GM12878 (cell line): ENCODE results near the gene ZNF837. TPM values are rescaled to one million over a fixed set of nuclear protein-coding genes. Genes with fewer than 3 reads are reported as not detected.

ENCODE experiments used
- BHLHE40 ChIP-seq, 2 experiments: fragments of 450-650 bp in 1 of 2; IDR thresholded peaks; 2 replicates each; pipeline ENCODE4 v1.6.1; 2011 to 2017; ENCODE audit warnings: low read depth in 2 of 2, borderline replicate concordance in 1 of 2, improper control_type of control experiment in 1 of 2, low read length in 1 of 2, mild to moderate bottlenecking in 1 of 2
- BMI1 ChIP-seq: fragments of 450-650 bp; IDR thresholded peaks from 2 replicates; pipeline ENCODE4 v1.6.1; 2016; ENCODE audit warnings: mild to moderate bottlenecking, moderate library complexity, borderline replicate concordance
- CBX5 ChIP-seq: sonication (generic); IDR thresholded peaks from 2 replicates; pipeline ENCODE4 v1.6.1; 2016; ENCODE audit warnings: low read depth, moderate library complexity, mild to moderate bottlenecking, inconsistent platforms
- CEBPB ChIP-seq, 2 experiments: fragments of 150-350 bp in 1 of 2; IDR thresholded peaks; 2 replicates each; pipeline ENCODE4 v1.6.1; 2012 to 2014; ENCODE audit warnings: low read depth in 2 of 2, low read length in 2 of 2, borderline replicate concordance in 1 of 2, inconsistent platforms in 1 of 2
- ESRRA ChIP-seq: IDR thresholded peaks from 2 replicates; pipeline ENCODE4 v1.6.1; 2012; ENCODE audit warnings: mild to moderate bottlenecking, low read length, improper control_type of control experiment
- EZH2 ChIP-seq: IDR thresholded peaks from 2 replicates; pipeline ENCODE4 v1.6.1; 2012; ENCODE audit warnings: low read depth, mild to moderate bottlenecking, control low read depth, inconsistent platforms, low read length, borderline replicate concordance; ENCODE audit not compliant: control insufficient read depth
- MXI1 ChIP-seq: fragments of 150-350 bp; IDR thresholded peaks from 2 replicates; pipeline ENCODE4 v1.6.1; 2011; ENCODE audit warnings: low read depth, mild to moderate bottlenecking, inconsistent platforms, low read length, improper control_type of control experiment
- NFYA ChIP-seq: IDR thresholded peaks from 2 replicates; pipeline ENCODE4 v1.6.1; 2011; ENCODE audit warnings: low read depth, mild to moderate bottlenecking, low read length, improper control_type of control experiment, borderline replicate concordance
- NR2F1 ChIP-seq: fragments of 450-650 bp; conservative IDR thresholded peaks from 2 replicates; pipeline ENCODE4 v1.6.1; 2017; ENCODE audit warnings: mild to moderate bottlenecking
- PML ChIP-seq: IDR thresholded peaks from 2 replicates; pipeline ENCODE4 v1.6.1; 2012; ENCODE audit warnings: low read length, inconsistent platforms
- RCOR1 ChIP-seq: conservative IDR thresholded peaks from 2 replicates; pipeline ENCODE4 v1.6.1; 2012; ENCODE audit warnings: low read depth, low read length, improper control_type of control experiment
- TAF1 ChIP-seq: IDR thresholded peaks from 2 replicates; pipeline ENCODE4 v1.6.1; 2011; ENCODE audit warnings: mild to moderate bottlenecking, low read depth, low read length, borderline replicate concordance
- ZNF24 ChIP-seq: fragments of 450-650 bp; IDR thresholded peaks from 2 replicates; pipeline ENCODE4 v1.6.1; 2017; ENCODE audit warnings: antibody characterized with exemption, mild to moderate bottlenecking
- ZNF274 ChIP-seq: IDR thresholded peaks from one replicate; pipeline ENCODE4 v1.8.0; 2011; ENCODE audit not compliant: insufficient read length, insufficient read depth
- ZNF622 ChIP-seq: fragments of 450-650 bp; IDR thresholded peaks from 2 replicates; pipeline ENCODE4 v1.6.1; 2017; ENCODE audit warnings: mild to moderate bottlenecking, inconsistent platforms
- polyA plus RNA-seq, 11 experiments: library from polyadenylated mRNA; depleted of rRNA in 4 of 11; unstranded in 6 of 11; stranded (reverse) in 5 of 11; fragments of >200 nt; fragmentation: Nextera tagmentation in 4 of 11; fragmentation: Illumina TruSeq in 1 of 11; extraction: Ambion mirVana in 4 of 11; extraction: Trizol in 1 of 11; gene quantifications; 1 replicate in 1 of 11; 2 replicates in 10 of 11; pipeline versions ENCODE4 v1.2.1 to v1.2.3, GENCODE V29; 2011 to 2016; ENCODE audit warnings: inconsistent platforms in 2 of 11, missing spikeins in 2 of 11, low read depth in 1 of 11
- total RNA-seq, 4 experiments: library from RNA; depleted of rRNA in 3 of 4; stranded (reverse); fragments of >200 nt in 3 of 4; fragmentation: Illumina TruSeq in 1 of 4; extraction: Trizol in 1 of 4; gene quantifications; 2 replicates each; pipeline versions ENCODE4 v1.2.1 to v1.2.3, GENCODE V29; 2013 to 2021
- TF ChIP-seq, protein P1 (sequence below): IDR thresholded peaks from 2 replicates; pipeline ENCODE4 v1.6.1; 2011; ENCODE audit warnings: mild to moderate bottlenecking, low read depth, low read length, moderate library complexity; ENCODE audit not compliant: insufficient replicate concordance
- TF ChIP-seq, protein P2 (sequence below): fragments of 450-650 bp; IDR thresholded peaks from 2 replicates; pipeline ENCODE4 v1.6.1; 2016; ENCODE audit warnings: mild to moderate bottlenecking, moderate library complexity, borderline replicate concordance
- TF ChIP-seq, protein P3 (sequence below): fragments of 450-650 bp; IDR thresholded peaks from 2 replicates; pipeline ENCODE4 v1.6.1; 2017; ENCODE audit warnings: mild to moderate bottlenecking, low read depth, inconsistent platforms; ENCODE audit not compliant: poor library complexity, severe bottlenecking
- TF ChIP-seq, protein P4 (sequence below): fragments of 450-650 bp; IDR thresholded peaks from 2 replicates; pipeline ENCODE4 v1.6.1; 2017; ENCODE audit warnings: borderline replicate concordance

Gene ZNF837
- total and polyA plus RNA-seq, 10 of the 15 experiments (the other 5 are each of a cell fraction or from before 2014, with no cell fraction given), result 0.07 to 2.9 (median 2.0) TPM; not detected in 2

DNA sequence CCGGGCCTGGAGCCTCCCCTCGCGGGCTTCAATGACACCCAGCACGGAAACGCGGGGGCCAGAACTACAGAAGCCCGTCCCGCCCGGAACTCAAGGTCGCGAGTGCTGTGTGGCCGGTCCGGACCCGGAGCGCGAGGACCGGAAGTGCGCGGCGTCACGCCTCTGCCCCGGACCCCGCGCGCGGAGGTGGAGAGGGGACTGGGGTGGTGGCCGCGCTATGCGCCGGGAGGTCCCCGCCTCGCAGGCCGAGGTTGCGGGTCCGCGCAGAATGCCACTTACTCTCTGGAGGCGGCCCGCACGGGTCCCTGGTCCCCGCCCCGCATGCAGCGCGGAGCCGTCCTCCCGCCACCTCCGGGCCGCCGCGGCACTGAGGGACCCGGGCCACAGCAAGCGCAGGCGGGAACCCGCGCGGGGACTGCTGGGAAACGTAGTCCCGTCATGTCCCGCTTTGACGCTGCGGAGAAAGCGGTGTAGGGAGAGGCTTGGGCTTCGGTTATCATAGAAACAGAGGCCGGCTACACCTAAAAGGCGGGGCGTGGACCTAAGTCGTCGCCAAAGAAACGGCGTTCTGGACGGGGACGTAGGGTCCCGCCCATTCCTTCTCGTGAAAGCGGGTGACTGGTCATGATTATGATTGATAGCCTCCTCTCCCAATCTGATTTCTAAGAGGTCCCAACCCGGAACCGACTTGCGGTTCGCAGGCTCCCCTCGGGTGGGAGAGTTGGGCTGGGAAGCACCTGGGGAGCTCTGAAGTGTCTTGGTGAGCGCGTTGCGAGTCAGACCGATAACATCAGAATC lies at the start of gene ZNF837 (continued):
- TF ChIP-seq, protein P1, sequence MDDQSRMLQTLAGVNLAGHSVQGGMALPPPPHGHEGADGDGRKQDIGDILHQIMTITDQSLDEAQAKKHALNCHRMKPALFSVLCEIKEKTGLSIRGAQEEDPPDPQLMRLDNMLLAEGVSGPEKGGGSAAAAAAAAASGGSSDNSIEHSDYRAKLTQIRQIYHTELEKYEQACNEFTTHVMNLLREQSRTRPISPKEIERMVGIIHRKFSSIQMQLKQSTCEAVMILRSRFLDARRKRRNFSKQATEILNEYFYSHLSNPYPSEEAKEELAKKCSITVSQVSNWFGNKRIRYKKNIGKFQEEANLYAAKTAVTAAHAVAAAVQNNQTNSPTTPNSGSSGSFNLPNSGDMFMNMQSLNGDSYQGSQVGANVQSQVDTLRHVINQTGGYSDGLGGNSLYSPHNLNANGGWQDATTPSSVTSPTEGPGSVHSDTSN, result peak; percentile 99
- TF ChIP-seq, protein P2, sequence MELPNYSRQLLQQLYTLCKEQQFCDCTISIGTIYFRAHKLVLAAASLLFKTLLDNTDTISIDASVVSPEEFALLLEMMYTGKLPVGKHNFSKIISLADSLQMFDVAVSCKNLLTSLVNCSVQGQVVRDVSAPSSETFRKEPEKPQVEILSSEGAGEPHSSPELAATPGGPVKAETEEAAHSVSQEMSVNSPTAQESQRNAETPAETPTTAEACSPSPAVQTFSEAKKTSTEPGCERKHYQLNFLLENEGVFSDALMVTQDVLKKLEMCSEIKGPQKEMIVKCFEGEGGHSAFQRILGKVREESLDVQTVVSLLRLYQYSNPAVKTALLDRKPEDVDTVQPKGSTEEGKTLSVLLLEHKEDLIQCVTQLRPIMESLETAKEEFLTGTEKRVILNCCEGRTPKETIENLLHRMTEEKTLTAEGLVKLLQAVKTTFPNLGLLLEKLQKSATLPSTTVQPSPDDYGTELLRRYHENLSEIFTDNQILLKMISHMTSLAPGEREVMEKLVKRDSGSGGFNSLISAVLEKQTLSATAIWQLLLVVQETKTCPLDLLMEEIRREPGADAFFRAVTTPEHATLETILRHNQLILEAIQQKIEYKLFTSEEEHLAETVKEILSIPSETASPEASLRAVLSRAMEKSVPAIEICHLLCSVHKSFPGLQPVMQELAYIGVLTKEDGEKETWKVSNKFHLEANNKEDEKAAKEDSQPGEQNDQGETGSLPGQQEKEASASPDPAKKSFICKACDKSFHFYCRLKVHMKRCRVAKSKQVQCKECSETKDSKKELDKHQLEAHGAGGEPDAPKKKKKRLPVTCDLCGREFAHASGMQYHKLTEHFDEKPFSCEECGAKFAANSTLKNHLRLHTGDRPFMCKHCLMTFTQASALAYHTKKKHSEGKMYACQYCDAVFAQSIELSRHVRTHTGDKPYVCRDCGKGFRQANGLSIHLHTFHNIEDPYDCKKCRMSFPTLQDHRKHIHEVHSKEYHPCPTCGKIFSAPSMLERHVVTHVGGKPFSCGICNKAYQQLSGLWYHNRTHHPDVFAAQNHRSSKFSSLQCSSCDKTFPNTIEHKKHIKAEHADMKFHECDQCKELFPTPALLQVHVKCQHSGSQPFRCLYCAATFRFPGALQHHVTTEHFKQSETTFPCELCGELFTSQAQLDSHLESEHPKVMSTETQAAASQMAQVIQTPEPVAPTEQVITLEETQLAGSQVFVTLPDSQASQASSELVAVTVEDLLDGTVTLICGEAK, result peak; percentile 99
- TF ChIP-seq ZNF622 (no peak), ZNF274 (no peak), BHLHE40 (IDR thresholded peaks at IDR 0.05; ENCODE audit: borderline replicate concordance in 1 of 2, low read depth in 2 of 2, low read length in 1 of 2) (peak in 1 of 2 experiments; percentile 87; a peak in 3 of 4 replicates), NR2F1 (peak; percentile 92), ESRRA (peak; percentile 66), ZNF24 (peak; percentile 74), CEBPB (IDR thresholded peaks at IDR 0.05; ENCODE audit: borderline replicate concordance in 1 of 2, low read depth in 2 of 2, low read length in 2 of 2) (no peak), CBX5 (peak; percentile 91; the same call in 1 of the 2 replicates), PML (peak; percentile 86), BMI1 (peak; percentile 100), TAF1 (peak; percentile 95; the same call in 1 of the 2 replicates), RCOR1 (no peak), NFYA (peak; percentile 41; the same call in 1 of the 2 replicates), EZH2 (no peak), MXI1 (peak; percentile 96)
- TF ChIP-seq, protein P3, sequence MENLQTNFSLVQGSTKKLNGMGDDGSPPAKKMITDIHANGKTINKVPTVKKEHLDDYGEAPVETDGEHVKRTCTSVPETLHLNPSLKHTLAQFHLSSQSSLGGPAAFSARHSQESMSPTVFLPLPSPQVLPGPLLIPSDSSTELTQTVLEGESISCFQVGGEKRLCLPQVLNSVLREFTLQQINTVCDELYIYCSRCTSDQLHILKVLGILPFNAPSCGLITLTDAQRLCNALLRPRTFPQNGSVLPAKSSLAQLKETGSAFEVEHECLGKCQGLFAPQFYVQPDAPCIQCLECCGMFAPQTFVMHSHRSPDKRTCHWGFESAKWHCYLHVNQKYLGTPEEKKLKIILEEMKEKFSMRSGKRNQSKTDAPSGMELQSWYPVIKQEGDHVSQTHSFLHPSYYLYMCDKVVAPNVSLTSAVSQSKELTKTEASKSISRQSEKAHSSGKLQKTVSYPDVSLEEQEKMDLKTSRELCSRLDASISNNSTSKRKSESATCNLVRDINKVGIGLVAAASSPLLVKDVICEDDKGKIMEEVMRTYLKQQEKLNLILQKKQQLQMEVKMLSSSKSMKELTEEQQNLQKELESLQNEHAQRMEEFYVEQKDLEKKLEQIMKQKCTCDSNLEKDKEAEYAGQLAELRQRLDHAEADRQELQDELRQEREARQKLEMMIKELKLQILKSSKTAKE, result no peak
- TF ChIP-seq, protein P4, sequence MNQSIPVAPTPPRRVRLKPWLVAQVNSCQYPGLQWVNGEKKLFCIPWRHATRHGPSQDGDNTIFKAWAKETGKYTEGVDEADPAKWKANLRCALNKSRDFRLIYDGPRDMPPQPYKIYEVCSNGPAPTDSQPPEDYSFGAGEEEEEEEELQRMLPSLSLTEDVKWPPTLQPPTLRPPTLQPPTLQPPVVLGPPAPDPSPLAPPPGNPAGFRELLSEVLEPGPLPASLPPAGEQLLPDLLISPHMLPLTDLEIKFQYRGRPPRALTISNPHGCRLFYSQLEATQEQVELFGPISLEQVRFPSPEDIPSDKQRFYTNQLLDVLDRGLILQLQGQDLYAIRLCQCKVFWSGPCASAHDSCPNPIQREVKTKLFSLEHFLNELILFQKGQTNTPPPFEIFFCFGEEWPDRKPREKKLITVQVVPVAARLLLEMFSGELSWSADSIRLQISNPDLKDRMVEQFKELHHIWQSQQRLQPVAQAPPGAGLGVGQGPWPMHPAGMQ, result no peak
